ENCODE measurements around the gene C1orf50.

GRCh38 chr1:42821690-42822089 is 54.6 kb downstream of the C1orf50 start:
- no peak for TF ChIP-seq CTCF (conservative IDR thresholded peaks at IDR 0.05)
- no peak for TF ChIP-seq EZH2 (IDR thresholded peaks at IDR 0.05; ENCODE audit: low read depth)

Data from PC-9 (cell line).